ENCODE results near the gene VGLL4. TPM values are rescaled to one million over a fixed set of nuclear protein-coding genes. Genes with fewer than 3 reads are reported as not detected.

Gene VGLL4
- total RNA-seq, 1 donor from 2014 or later: 82.6 TPM

- no peaks in the 10 kb centered on the region for H3F3A ChIP-seq (ENCODE audit: low read depth)
- H3K4me2 ChIP-seq: no peak overlapping the region
- H3K9me3 ChIP-seq (ENCODE audit: low read depth): no peaks in the 10 kb centered on the region
- Mint-ChIP-seq H3K27ac (peak overlapping the region; percentile 85), H3K36me3 (peaks cover 49% of the 10 kb centered on the region), H3K4me1 (peaks cover 35% of the 10 kb centered on the region), H3K27me3 (ENCODE audit: insufficient read depth, low read depth) (peaks cover 5% of the 10 kb centered on the region), H3K9me3 (no peaks in the 10 kb centered on the region), H3K4me3 (no peak overlapping the region)
- no peaks in the 10 kb centered on the region for H3K36me3 ChIP-seq
- no peak for DNase-seq (ENCODE audit: low spot score)
- no peaks in the 10 kb centered on the region for H3K27me3 ChIP-seq
- H3K27ac ChIP-seq: no peak overlapping the region
- H3K79me2 ChIP-seq (ENCODE audit: low read depth): peaks cover 79% of the 10 kb centered on the region
- no peak for TF ChIP-seq EZH2 (IDR thresholded peaks at IDR 0.05)
- TF ChIP-seq EZH2phosphoT487 (IDR thresholded peaks at IDR 0.05): no peak
- no peak for TF ChIP-seq CTCF (IDR thresholded peaks at IDR 0.05)
- peaks cover 92% of the 10 kb centered on the region for H4K20me1 ChIP-seq (ENCODE audit: low read depth)
- H3K4me1 ChIP-seq: no peaks in the 10 kb centered on the region
- H3K9ac ChIP-seq: no peak overlapping the region
- H2AFZ ChIP-seq (replicated peaks): no peak overlapping the region
- no peak overlapping the region for H3K4me3 ChIP-seq
Observed at GRCh38 chr3:11570789-11571495, 72.8 kb downstream of the VGLL4 start.

- H3K36me3 ChIP-seq: no peaks in the 10 kb centered on the region
- H2AFZ ChIP-seq (replicated peaks): no peak overlapping the region
- peaks cover 49% of the 10 kb centered on the region for H3K36me3 Mint-ChIP-seq
- peaks cover 29% of the 10 kb centered on the region for H3K4me1 Mint-ChIP-seq
- peaks cover 84% of the 10 kb centered on the region for H3K79me2 ChIP-seq (ENCODE audit: low read depth)
- H3K4me2 ChIP-seq: no peak overlapping the region
- H3K9me3 ChIP-seq (ENCODE audit: low read depth): no peaks in the 10 kb centered on the region
- TF ChIP-seq EZH2 (IDR thresholded peaks at IDR 0.05) (no peak), CTCF (IDR thresholded peaks at IDR 0.05) (no peak)
- H3K27ac ChIP-seq: no peak overlapping the region
- H3K9me3 Mint-ChIP-seq: no peaks in the 10 kb centered on the region
- DNase-seq (ENCODE audit: low spot score): no peak
- H3K27ac Mint-ChIP-seq: peak overlapping the region; percentile 85
- H3K4me3 Mint-ChIP-seq: no peak overlapping the region
- H3K27me3 Mint-ChIP-seq (ENCODE audit: insufficient read depth, low read depth): peaks cover 7% of the 10 kb centered on the region
- no peaks in the 10 kb centered on the region for H3K27me3 ChIP-seq
- H4K20me1 ChIP-seq (ENCODE audit: low read depth): peaks cover 92% of the 10 kb centered on the region
- no peaks in the 10 kb centered on the region for H3K4me1 ChIP-seq
- no peaks in the 10 kb centered on the region for H3F3A ChIP-seq (ENCODE audit: low read depth)
- no peak overlapping the region for H3K9ac ChIP-seq
- H3K4me3 ChIP-seq: no peak overlapping the region
Observed at GRCh38 chr3:11570251-11570650, 73.5 kb downstream of the VGLL4 start.

GRCh38 chr3:11569156-11569741 lies 74.5 kb downstream of the VGLL4 start:
- Histone ChIP-seq H3K36me3 (no peaks in the 10 kb centered on the region), H3K9ac (no peak overlapping the region), H3K4me3 (no peak overlapping the region), H3K27me3 (no peaks in the 10 kb centered on the region), H3F3A (ENCODE audit: low read depth) (no peaks in the 10 kb centered on the region), H3K79me2 (ENCODE audit: low read depth) (peaks cover 82% of the 10 kb centered on the region), H3K4me1 (no peaks in the 10 kb centered on the region), H3K27ac (no peak overlapping the region), H4K20me1 (ENCODE audit: low read depth) (peaks cover 89% of the 10 kb centered on the region), H2AFZ (replicated peaks) (no peak overlapping the region), H3K9me3 (ENCODE audit: low read depth) (no peaks in the 10 kb centered on the region), H3K4me2 (no peak overlapping the region)
- DNase-seq (ENCODE audit: low spot score): no peak
- H3K27me3 Mint-ChIP-seq (ENCODE audit: insufficient read depth, low read depth): peaks cover 9% of the 10 kb centered on the region
- H3K9me3 Mint-ChIP-seq: no peaks in the 10 kb centered on the region
- H3K27ac Mint-ChIP-seq: peak overlapping the region; percentile 57
- H3K4me1 Mint-ChIP-seq: peaks cover 27% of the 10 kb centered on the region
- H3K4me3 Mint-ChIP-seq: no peak overlapping the region
- no peak for TF ChIP-seq EZH2 (IDR thresholded peaks at IDR 0.05)
- no peak for TF ChIP-seq CTCF (IDR thresholded peaks at IDR 0.05)
- TF ChIP-seq EZH2phosphoT487 (IDR thresholded peaks at IDR 0.05): no peak
- peaks cover 42% of the 10 kb centered on the region for H3K36me3 Mint-ChIP-seq

Measured in neural progenitor cell (in vitro differentiated cells).